HG03378 (cell line): Measurements from ENCODE around the gene MGAT3.
A peak's percentile ranks its signal among the peaks of the same experiment; 100 is the strongest.

ENCODE experiments used
- ATAC-seq: cut with Tn5 transposase; IDR thresholded peaks from one replicate; pipeline ENCODE4 v1.9.1; 2021; ENCODE audit warnings: mild to moderate bottlenecking, moderate library complexity; ENCODE audit not compliant: unreplicated experiment

The MGAT3 gene

DNA sequence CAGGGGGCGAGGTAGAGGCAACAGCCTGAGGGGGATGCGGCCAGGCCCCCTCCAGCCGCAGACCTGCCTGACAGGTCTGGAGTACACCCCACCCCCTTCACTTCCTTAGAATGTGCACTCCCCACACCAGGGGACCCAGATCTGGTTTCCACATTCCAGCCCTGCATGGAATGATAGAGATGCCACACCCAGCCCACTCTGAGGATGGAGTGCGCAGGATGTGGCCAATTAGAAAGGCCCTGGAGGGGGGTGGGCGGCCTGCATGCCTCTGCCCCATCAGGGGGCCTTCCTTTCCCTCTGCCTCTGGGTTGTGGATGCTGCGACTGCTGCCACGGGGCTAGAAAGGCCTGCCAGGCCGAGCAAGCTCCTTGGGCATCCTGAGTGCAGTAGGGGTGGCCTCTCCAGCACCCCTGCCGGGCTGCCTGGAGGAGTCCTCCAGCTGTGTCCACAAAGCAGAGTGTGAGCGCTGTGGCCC, 28.2 kb upstream of the MGAT3 start:
- ATAC-seq: no peak

DNA sequence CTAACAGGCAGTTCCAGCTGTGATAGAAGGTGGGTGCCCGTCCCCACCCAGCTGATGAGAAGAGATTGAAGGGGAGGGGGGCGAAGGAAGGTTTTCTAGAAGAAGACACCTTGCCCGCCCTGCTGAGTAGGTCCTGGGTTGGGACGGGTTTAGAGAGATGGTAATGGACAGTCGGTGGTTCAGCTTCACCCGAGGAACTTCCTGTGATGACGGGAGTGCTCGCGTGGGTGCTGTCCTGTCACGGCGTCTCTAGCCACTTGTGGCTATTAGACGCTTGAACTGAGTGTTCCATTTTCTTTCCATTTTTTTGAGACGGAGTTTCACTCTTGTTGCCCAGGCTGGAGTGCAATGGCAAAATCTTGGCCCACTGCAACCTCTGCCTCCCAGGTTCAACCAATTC, 27.6 kb upstream of the MGAT3 start:
- no peak for ATAC-seq

DNA sequence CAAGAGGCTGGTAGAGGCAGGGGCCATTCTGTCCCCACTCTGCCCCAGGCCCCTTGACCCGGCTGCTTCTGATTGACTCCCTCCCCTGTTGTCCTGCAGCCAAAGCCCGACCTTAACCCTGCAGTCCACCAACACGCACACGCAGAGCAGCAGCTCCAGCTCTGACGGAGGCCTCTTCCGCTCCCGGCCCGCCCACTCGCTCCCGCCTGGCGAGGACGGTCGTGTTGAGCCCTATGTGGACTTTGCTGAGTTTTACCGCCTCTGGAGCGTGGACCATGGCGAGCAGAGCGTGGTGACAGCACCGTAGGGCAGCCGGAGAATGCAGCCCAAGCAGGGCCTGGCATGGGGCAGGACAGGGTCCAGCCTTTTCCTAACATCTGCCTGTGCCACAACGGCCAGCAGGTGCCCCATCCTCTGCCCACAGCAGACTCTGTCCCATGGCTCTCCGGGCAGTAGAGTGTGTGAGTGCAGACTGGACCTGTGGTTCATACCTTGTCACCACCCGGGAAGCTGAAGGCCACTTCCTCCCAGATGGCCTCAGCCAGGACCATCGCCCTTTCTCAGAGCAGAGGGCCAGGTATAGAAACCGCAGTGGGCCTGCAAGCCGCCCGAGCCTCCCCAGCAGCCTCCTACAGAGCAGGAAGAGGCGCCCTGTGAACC, 26.8 kb upstream of the MGAT3 start:
- ATAC-seq: no peak

DNA sequence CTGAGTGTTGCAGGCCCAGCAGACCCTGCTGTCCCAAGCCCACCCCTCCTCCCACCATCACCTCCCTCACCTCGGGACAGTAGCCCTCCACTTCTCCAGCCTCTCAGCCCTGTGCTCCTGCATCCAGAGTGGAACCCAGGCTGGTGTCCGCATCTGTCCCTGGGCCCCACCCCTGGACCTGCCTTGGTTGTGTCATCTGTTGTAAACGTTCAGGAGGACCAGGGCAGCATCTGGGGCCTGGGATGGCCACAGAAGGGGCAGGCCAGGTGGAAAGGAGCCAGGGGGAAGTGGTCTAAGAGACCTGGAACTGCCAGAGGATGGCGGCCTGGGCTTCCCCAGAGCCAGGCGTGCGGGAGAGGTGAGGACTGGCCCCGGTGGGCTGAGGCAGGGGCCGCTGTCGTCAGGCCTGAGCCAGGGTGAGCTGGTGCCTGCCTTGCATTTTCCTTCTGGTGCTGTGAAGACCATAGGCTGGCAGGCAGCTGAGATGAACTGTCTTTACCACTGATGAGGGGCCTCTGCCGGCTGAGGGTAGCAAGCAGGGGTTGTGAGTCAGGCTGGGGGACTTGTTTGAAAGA, 26.1 kb upstream of the MGAT3 start:
- ATAC-seq: no peak

DNA sequence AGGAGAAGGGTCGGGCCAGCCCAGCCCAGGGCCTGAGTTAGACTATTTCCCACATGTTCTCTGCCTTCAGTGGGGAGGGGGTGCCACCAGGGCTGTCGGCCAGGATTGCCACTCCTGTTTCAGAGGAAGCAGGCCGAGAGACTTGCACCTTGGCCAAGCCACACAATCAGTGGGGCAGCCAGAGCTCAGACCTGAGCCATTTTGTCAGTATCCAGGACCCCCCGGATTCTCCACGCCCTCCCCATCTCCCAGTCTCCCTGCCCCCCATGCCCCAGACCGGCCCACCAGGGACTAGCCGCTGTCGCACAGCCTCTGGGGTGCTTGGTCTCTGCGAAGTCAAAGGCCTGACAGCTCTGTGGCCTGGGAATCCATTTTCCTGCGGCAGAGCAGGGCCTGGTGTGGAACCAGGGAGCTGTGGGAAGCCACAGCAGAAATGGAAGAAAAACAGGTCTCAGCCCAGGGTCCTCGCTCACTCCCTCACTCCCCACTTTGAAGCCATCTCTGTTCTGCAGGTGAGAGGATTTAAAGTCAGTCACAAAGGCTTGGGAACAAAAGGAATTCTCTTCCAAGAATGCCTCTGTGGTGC, 25.5 kb upstream of the MGAT3 start:
- ATAC-seq: no peak

DNA sequence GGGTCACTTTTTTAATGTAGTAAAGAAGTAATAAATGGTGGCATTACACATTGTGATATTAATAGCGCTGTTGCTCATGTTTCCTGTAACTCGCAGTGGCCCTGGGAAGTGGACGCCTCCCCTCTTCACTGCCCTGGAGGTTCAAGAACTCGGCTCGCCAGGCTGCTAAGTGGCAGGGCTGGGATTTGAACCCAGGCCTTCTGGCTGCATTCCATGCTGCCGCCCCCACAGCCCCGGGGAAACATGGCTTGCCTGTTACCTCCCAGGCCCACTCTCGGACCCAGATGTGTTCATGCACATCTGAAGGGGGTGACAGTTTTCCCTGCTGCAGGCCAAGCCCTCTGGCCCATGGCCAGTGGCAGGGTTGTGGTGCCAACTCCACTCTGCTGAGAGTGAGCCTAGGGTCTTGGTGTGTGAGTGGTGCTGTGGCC, 25.0 kb upstream of the MGAT3 start:
- no peak for ATAC-seq

DNA sequence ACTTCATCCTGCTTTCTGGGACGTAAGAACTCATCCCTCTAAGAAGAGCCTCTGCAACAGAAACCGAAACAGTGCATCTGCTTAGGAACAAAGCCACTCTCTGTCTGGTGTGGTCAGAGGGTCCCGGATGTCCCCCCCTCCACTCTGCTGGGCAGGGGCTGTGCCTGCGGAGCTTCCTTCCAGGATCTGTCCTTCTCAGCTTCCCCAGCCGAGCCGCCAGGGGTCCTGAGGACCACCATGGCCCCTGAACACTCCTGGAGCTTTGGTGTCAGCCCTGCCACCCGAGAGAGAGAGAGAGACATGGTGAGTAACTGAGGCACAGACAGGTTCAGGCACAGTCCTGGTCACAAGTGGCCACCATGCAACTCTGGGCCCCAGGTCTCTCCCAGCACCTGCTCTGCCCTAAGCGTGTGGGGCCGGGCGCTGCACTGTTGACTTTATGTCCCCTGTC, 24.4 kb upstream of the MGAT3 start:
- ATAC-seq: no peak

DNA sequence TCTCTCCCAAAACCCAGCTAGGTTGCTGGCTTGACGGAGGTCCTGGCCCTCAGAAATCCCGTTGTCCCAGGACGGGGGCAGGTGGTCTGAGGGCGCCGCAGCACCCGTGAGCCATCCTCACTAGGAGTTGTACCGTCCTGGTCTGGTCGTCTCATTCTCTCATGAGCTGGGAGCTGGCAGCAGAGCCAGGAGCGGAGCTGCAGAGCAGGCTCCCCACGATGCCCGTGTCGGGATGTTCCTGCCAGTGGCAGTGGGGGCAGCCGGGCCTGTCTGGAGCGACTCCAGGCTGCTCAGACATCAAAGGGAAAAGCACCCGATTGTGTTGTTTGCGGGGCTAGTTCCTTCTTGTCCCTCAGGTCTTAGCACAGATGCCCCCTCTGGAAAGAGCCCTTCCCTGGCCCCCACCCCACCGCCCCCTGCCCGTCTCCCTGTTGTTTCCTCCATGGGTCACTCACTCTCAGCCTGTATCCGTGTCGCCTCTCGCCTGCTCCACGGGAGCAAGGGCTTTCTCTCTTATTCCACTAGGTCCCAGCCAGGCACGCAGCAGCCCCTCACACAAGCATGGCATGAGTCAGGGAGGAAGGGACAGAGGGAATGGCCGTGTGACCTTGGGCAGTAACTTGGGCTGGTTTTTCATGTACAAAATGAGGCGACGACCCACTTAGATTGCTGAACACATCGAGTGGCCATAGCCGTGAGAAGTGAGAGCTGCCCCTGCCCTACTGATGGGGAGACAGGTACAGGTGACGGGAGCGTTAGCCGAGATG, 23.2 kb upstream of the MGAT3 start:
- ATAC-seq: no peak

DNA sequence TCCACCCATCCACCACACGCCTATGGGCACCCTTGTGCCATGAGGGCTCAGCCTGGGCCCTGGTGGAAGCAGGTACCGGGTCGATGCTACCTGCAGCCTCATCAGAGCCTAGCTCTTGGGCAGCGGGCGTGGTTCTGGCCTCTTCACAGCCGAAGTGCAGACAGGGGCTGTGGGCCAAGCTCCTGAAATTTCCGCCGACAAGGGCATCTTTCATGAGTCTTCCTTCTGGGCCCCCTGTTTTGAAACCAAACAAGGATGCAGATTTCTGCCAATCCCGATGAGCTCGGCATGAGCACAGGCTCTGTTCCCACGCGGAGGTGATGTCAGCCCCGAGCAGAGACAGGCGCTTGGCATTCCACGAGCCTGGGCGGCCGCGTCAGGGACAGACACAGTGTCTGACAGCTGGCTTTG, 22.6 kb upstream of the MGAT3 start:
- no peak for ATAC-seq

DNA sequence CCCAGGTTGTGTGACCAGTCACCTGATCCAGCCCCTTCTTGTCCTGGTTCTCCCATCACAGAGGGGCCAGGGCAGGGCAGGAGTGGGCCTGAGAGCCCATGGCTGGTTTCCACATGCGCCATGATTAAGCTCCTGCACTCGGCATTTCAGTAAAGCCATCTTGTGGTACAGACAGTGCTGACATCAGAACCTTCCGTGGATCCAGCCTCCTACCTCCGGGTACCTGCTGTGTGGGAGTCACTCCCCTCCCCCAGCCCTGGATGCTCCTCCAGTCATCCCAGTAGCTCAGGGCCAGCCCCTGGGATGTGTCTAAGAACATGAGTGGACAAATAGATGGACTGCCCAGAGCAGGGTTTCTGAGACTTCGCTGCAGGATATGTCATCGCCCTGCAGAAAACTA, 22.1 kb upstream of the MGAT3 start:
- ATAC-seq: no peak

DNA sequence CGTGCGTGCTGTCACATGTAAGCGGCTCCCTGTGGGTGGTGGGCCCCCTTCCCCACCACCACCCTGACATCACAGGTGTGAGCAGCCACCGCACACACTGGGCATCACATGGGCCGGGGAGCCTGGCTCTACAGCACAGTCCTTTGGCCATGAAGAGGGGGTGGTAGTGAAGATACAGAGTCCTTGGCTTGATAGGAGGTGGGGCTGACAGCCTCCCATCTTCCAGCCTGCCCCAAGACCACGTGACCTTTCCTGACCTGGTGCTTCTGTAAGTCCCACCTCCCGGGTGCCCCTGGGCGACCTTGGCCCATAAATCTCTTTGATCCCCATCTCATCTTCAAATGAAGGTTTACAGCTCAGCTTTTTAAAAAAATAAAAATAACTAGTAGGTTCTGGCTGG, 21.2 kb upstream of the MGAT3 start:
- no peak for ATAC-seq

DNA sequence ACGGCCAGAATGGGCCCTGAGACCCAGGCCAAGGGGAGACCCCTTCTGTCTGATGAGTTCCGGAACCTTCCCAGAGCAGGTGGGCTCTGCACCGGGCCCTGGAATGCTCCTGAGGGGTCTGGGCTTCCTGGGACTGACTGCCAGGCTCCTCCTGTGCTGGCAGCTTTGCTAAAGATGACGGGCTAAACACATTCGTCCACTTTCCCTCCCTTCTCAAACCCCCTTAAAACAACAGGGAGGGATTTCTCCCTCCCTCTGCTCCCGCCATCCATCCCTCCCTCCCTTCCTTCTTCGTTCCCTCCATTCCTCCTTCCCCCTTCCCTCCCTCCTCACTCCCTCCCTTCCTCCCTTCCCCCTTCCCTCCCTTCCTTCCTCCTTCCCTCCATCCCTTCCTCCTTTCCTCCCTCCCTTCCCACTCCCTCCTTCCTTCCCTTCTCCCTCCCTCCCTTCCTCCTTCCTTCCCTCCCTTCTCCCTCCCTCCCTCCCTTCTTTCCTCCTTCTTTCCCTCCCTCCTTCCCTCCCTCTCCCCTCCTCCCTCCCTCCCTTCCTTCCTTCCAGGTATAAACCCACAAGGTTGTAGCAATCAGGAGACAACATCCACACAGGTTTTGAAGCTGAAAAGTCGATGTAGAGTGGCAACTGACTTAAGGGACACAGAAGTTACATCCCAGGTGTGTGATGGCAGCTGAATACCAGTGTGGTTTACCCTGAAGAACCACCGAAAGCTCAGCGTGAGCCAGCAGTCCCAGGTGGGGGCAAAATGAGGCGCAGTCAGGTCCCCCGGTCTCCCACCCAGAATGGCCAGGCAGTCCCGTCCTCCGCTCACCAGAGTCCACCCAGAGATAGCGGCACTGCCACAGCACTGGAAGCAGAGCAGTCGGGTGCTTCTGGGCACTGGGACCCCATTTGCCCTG, 18.8 kb upstream of the MGAT3 start:
- ATAC-seq: no peak

DNA sequence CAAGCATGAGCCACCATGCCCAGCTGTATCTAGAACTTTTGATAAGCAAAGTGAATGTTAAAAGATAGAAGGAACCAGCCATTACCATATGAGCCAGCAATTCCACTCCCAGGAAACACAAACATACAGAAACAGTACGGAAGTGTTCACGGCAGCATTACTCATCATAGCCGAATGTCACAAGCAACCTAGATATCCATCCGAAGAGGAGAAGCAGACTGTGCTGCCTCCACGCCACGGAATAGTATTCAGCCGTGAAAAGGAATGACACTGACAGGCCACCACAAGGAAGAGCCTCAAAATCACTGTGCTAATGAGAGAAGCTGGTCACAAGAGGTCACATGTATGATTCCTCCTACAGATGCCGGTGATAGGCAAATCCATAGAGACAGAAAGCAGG, 17.6 kb upstream of the MGAT3 start:
- ATAC-seq: no peak

DNA sequence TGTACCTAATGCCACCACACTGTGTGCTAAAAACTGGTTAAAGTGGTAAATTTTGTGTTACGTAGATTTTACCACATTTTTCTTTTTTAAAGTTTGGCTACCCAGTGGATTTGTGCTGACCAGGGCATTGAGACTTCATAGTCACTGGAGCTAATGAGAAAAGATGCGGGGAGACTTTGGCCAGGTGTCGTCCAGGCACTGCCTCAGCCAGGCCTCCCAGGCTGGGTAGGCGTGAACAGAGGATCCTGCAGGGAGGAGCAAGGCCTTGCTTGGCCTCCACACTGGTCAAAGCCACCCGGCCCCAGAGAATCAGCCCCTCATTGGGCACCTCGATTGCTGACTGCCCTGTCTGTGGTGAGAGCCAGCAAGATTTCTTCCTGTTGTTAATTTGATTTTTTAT, 13.4 kb upstream of the MGAT3 start:
- no peak for ATAC-seq

DNA sequence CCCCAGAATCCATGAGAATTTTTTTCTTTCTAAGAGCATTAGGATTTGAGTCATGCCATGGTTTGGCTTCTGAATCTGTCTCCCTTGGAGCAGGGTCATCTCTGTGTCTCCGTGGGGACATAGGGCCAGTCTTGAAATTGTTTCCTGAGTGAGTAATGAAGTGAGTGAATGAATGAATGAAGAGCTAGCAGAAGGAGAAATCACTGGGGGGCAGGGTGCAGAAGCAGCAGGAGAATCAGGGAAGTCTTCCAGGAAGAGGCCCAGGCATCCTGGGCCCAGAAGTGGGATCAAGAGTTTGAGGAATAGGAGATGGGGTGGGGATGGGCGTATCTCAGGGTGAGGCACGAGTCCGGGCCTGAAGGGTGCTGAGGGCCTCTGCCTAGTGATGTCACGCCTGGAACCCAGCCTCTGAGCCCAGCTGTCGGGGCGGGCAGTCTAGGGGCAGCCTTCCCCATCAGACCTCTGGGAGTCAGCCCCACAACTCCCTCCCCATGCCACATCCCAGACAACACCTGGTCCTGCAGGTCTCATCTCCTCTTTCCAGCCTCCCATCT, 12.5 kb upstream of the MGAT3 start:
- ATAC-seq: no peak

DNA sequence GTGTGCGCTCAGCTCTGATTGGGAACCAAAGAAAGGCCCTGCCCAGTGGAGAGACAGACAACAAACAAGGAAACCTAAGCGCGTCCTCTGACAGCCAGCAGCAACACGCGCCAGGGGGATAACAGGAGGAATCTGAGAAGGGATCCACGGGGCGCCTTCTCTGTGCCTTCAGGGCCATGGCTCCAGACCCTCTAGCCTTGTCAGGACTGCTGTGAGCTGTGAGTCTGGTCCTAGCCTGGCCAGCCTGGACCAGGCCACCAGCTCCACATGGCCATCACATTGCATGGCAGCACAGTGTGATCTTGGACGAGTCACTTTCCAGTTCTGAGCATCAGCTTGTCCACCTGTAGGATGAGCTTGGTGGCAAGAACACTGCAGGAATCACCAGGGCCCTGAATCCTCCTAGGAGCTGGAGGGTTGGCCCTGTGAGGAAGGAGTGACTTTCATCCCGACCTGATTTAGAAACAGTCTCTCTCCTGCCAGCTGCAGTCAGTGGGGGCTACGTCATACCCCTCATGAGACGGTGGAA, 11.8 kb upstream of the MGAT3 start:
- ATAC-seq: no peak

DNA sequence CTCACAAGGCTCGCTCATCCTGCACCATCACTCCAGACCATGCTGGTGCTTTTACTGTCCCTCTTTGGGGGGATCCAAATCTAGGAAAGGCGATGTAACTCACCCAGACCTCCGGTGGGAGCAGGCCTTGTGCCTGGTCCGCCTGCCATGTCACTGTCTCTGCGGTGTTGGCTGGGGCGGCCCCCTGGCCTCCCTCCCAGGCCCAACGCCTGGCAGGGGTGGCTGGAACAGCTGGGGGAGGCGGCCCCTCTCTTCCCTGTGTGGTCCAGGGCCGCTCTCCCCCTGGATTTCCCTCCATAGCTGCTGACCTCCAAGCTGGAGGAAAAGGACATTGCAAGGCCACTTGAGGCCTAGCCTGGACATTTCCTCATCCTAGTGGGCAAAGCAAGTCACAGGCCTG, 11.1 kb upstream of the MGAT3 start:
- no peak for ATAC-seq

DNA sequence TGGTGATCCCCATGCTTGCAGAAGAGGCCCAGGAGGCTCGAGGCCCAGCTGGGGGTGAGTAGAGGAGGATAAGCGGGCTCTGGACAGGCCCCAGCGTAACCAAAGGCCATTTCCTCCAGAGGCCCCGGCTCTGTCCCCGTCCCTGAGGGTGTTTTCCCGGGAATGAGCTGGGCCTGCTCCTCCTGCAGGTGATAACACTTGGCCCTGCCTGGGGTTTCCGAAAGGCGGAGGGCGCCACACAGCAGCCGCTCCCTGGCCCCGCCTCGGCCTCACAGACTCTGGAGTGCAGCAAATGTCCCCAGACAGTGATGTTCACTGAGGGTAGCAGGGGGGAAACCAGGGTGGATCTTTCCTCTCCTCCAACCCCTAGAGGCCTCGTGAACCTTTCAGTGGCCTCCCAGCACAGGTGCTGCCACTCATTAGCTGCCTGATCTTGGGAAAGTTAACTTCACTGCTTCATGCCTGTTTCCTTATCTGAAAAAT, 10.5 kb upstream of the MGAT3 start:
- peak; percentile 27 for ATAC-seq

DNA sequence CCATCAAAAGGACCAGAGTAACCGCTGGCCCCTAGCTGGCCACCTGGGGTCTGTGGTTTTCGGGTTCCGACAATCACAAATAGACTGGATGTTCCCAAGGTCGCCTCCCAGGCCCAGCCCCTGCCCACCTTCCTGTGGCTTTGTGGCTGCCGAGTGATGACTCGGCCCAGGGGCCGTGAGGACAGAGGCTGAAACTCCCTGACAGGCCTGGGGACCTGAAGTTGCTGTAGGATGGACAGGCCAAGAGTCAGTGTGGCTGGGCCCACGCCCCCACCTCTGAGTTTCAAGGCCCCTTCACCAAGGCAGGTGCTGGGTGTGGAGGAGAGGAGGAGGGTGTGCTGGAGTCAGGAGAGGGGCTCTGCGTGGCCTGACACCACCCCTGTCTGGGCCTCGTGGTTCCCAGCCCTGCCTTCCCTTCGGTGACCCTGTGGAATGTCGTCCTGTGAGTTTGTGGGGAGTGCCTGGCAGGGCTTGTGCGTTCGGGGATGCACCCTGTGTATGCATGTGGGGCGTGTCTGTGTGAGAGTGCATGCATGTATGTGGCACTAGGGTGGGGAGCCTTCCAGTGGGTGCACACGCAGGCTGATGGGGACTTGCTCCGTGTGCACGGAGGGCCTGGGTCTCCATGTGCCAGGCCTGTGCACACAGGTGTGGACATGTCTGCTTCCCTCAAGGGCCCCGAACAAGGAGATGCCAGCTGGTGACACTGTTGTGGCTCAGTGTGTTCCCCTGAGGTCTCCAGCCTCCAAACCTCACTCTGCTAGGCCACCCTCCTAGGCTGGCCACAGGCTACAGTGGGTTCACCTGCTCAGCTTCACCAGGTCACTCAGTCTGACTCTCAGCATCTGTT, 8.4 kb upstream of the MGAT3 start:
- no peak for ATAC-seq
